Measurements from ENCODE around the gene CDKAL1. TPM values are rescaled to one million over a fixed set of nuclear protein-coding genes. Genes with fewer than 3 reads are reported as not detected.

Gene CDKAL1
- total and polyA plus RNA-seq, 4 donors: 2.0 to 12.9 (median 6.7) TPM

DNA sequence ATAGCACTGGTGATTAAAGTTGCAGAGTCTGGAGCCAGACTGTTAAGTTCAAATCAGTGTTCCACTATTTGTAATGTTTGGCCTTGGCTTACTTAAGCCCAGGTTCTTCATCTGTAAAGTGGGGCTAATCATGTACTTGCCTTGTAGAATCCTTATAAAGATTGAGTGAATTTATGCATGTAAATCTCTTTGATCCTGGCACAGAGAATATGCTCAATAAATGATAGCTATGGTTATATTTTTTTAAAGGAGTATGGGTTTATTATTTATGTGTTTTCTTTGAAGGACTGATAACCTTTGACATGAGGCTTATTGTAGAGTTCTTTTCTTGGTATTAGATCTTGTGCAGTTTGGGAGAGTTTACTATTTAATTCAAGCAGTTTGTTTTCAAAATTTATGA, 89.5 kb downstream of the CDKAL1 start:
- H3K36me3 ChIP-seq (ENCODE audit: control insufficient read depth in 4 of 4, insufficient read depth in 3 of 4, low read depth in 1 of 4, low read length in 3 of 4): no peaks in the 10 kb centered on the region
- no peaks in the 10 kb centered on the region for H3K9me3 ChIP-seq (ENCODE audit: control insufficient read depth in 4 of 4, low read length in 3 of 4)
- no peaks in the 10 kb centered on the region for H3K4me1 ChIP-seq (ENCODE audit: control insufficient read depth in 4 of 4, insufficient read depth in 4 of 4, low read length in 3 of 4)
- H3K9ac ChIP-seq (ENCODE audit: low read depth in 1 of 2, low read length in 2 of 2): no peak overlapping the region
- no peak for DNase-seq (ENCODE audit: low spot score)
- TF ChIP-seq, protein P1, sequence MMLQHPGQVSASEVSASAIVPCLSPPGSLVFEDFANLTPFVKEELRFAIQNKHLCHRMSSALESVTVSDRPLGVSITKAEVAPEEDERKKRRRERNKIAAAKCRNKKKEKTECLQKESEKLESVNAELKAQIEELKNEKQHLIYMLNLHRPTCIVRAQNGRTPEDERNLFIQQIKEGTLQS (IDR thresholded peaks at IDR 0.05): no peak
- TF ChIP-seq EGR1 (IDR thresholded peaks at IDR 0.05; ENCODE audit: low read depth in 2 of 2) (no peak), FOXA2 (IDR thresholded peaks at IDR 0.05) (no peak), HNF4A (conservative IDR thresholded peaks at IDR 0.05) (no peak)
- TF ChIP-seq, protein P2, sequence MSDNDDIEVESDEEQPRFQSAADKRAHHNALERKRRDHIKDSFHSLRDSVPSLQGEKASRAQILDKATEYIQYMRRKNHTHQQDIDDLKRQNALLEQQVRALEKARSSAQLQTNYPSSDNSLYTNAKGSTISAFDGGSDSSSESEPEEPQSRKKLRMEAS (IDR thresholded peaks at IDR 0.05): no peak
- TF ChIP-seq, protein P3, sequence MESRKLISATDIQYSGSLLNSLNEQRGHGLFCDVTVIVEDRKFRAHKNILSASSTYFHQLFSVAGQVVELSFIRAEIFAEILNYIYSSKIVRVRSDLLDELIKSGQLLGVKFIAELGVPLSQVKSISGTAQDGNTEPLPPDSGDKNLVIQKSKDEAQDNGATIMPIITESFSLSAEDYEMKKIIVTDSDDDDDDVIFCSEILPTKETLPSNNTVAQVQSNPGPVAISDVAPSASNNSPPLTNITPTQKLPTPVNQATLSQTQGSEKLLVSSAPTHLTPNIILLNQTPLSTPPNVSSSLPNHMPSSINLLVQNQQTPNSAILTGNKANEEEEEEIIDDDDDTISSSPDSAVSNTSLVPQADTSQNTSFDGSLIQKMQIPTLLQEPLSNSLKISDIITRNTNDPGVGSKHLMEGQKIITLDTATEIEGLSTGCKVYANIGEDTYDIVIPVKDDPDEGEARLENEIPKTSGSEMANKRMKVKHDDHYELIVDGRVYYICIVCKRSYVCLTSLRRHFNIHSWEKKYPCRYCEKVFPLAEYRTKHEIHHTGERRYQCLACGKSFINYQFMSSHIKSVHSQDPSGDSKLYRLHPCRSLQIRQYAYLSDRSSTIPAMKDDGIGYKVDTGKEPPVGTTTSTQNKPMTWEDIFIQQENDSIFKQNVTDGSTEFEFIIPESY (IDR thresholded peaks at IDR 0.05): no peak
- TF ChIP-seq, protein P4, sequence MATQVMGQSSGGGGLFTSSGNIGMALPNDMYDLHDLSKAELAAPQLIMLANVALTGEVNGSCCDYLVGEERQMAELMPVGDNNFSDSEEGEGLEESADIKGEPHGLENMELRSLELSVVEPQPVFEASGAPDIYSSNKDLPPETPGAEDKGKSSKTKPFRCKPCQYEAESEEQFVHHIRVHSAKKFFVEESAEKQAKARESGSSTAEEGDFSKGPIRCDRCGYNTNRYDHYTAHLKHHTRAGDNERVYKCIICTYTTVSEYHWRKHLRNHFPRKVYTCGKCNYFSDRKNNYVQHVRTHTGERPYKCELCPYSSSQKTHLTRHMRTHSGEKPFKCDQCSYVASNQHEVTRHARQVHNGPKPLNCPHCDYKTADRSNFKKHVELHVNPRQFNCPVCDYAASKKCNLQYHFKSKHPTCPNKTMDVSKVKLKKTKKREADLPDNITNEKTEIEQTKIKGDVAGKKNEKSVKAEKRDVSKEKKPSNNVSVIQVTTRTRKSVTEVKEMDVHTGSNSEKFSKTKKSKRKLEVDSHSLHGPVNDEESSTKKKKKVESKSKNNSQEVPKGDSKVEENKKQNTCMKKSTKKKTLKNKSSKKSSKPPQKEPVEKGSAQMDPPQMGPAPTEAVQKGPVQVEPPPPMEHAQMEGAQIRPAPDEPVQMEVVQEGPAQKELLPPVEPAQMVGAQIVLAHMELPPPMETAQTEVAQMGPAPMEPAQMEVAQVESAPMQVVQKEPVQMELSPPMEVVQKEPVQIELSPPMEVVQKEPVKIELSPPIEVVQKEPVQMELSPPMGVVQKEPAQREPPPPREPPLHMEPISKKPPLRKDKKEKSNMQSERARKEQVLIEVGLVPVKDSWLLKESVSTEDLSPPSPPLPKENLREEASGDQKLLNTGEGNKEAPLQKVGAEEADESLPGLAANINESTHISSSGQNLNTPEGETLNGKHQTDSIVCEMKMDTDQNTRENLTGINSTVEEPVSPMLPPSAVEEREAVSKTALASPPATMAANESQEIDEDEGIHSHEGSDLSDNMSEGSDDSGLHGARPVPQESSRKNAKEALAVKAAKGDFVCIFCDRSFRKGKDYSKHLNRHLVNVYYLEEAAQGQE (IDR thresholded peaks at IDR 0.05): no peak
- H3K4me3 ChIP-seq (ENCODE audit: low read depth in 1 of 3, low read length in 3 of 3): no peak overlapping the region
- no peak overlapping the region for H3K27ac ChIP-seq (ENCODE audit: low read depth in 1 of 2, low read length in 2 of 2)
- no peaks in the 10 kb centered on the region for H3K27me3 ChIP-seq (ENCODE audit: control insufficient read depth in 4 of 4, insufficient read depth in 4 of 4, low read length in 3 of 4)

DNA sequence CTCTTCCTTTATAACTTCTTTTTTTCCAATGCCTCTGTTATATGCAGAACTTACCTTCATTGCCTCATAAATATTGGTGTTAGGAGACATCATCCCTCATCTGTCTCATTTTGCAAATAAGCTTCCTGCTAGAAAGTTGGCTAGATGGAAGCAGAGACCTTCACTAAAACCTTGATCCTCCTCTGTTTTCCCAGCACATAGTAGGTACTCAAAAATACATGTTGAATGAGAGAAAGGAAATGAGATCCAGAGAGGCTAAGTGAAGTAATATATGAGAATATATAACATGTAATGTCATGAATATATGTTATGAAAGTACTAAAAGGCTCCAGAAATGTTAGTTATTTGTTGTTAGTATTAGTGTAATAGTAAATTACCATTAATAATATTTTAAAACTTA, 91.9 kb downstream of the CDKAL1 start:
- Histone ChIP-seq H3K9me3 (ENCODE audit: control insufficient read depth in 4 of 4, low read length in 3 of 4) (no peaks in the 10 kb centered on the region), H3K36me3 (ENCODE audit: control insufficient read depth in 4 of 4, insufficient read depth in 3 of 4, low read depth in 1 of 4, low read length in 3 of 4) (no peaks in the 10 kb centered on the region), H3K4me3 (ENCODE audit: low read depth in 1 of 3, low read length in 3 of 3) (no peak overlapping the region), H3K27me3 (ENCODE audit: control insufficient read depth in 4 of 4, insufficient read depth in 4 of 4, low read length in 3 of 4) (no peaks in the 10 kb centered on the region), H3K4me1 (ENCODE audit: control insufficient read depth in 4 of 4, insufficient read depth in 4 of 4, low read length in 3 of 4) (peaks cover 0 to 3% (median 0%) of the 10 kb centered on the region in 4 donors), H3K9ac (ENCODE audit: low read depth in 1 of 2, low read length in 2 of 2) (no peak overlapping the region), H3K27ac (ENCODE audit: low read depth in 1 of 2, low read length in 2 of 2) (no peak overlapping the region)
- DNase-seq (ENCODE audit: low spot score): no peak
- no peak for TF ChIP-seq RXRA (IDR thresholded peaks at IDR 0.05)
- TF ChIP-seq, protein P3 (IDR thresholded peaks at IDR 0.05): no peak
- TF ChIP-seq GABPA (IDR thresholded peaks at IDR 0.05 in 1 of 2, conservative IDR thresholded peaks at IDR 0.05 in 1 of 2): no peak
- TF ChIP-seq, protein P4 (IDR thresholded peaks at IDR 0.05): no peak
- no peak for TF ChIP-seq EGR1 (IDR thresholded peaks at IDR 0.05; ENCODE audit: low read depth in 2 of 2)

All from liver (tissue), 9 donors.